ENCODE measurements around the gene ZC3H12C. TPM values are rescaled to one million over a fixed set of nuclear protein-coding genes. Genes with fewer than 3 reads are reported as not detected.

ZC3H12C gene
- total and polyA plus RNA-seq, 9 donors, result 2.5 to 21.0 (median 16.2) TPM

GRCh38 chr11:110077346-110077745 is 15.8 kb upstream of the ZC3H12C start:
- Histone ChIP-seq H3K9me3 (no peaks in the 10 kb centered on the region), H3K4me3 (no peak overlapping the region), H3K27ac (no peak overlapping the region), H3K36me3 (no peaks in the 10 kb centered on the region), H3K4me1 (ENCODE audit: insufficient read depth) (peaks cover 5% of the 10 kb centered on the region), H3K27me3 (no peaks in the 10 kb centered on the region)
- WGBS, 3 donors, result 76 to 86% (median 83%) methylated on average over 1 of the region's 1 CpG
- no peak for DNase-seq
- intact Hi-C loops (cut with DNase I), result no loop called here
- TF ChIP-seq EP300 (IDR thresholded peaks at IDR 0.05), result no peak
- TF ChIP-seq CTCF (IDR thresholded peaks at IDR 0.05), result no peak
- TF ChIP-seq POLR2A (IDR thresholded peaks at IDR 0.05), result no peak

GRCh38 chr11:110077831-110078325 is 15.3 kb upstream of the ZC3H12C start:
- 53 to 61% (median 54%) methylated on average over 6 of the region's 6 CpGs for WGBS, 3 donors
- no peaks in the 10 kb centered on the region for H3K9me3 ChIP-seq

GRCh38 chr11:110078923-110079544 is 14.2 kb upstream of the ZC3H12C start:
- no peak for DNase-seq
- Histone ChIP-seq H3K4me3 (no peak overlapping the region), H3K36me3 (no peaks in the 10 kb centered on the region), H3K4me1 (ENCODE audit: insufficient read depth) (peaks cover 5% of the 10 kb centered on the region), H3K27ac (no peak overlapping the region), H3K27me3 (no peaks in the 10 kb centered on the region), H3K9me3 (no peaks in the 10 kb centered on the region)
- WGBS, 3 donors, result 96 to 99% (median 97%) methylated on average over 1 of the region's 1 CpG
- TF ChIP-seq CTCF (IDR thresholded peaks at IDR 0.05) (no peak), POLR2A (IDR thresholded peaks at IDR 0.05) (no peak), EP300 (IDR thresholded peaks at IDR 0.05) (no peak)
- intact Hi-C loops (cut with DNase I), result no loop called here

More at GRCh38 chr11:110077831-110078325, 15.3 kb upstream of the ZC3H12C start:
- DNase-seq, result no peak
- peaks cover 5% of the 10 kb centered on the region for H3K4me1 ChIP-seq (ENCODE audit: insufficient read depth)
- no peaks in the 10 kb centered on the region for H3K27me3 ChIP-seq
- no peak for TF ChIP-seq CTCF (IDR thresholded peaks at IDR 0.05)
- TF ChIP-seq POLR2A (IDR thresholded peaks at IDR 0.05), result no peak
- no peak for TF ChIP-seq EP300 (IDR thresholded peaks at IDR 0.05)
- H3K27ac ChIP-seq, result no peak overlapping the region
- H3K36me3 ChIP-seq, result no peaks in the 10 kb centered on the region
- H3K4me3 ChIP-seq, result no peak overlapping the region
- intact Hi-C loops (cut with DNase I), result no loop called here

- 87 to 89% (median 88%) methylated on average over 4 of the region's 4 CpGs for WGBS, 3 donors
- Histone ChIP-seq H3K9me3 (no peaks in the 10 kb centered on the region), H3K36me3 (no peaks in the 10 kb centered on the region), H3K27ac (no peak overlapping the region), H3K27me3 (no peaks in the 10 kb centered on the region), H3K4me1 (ENCODE audit: insufficient read depth) (peaks cover 5% of the 10 kb centered on the region), H3K4me3 (no peak overlapping the region)
- DNase-seq, result no peak
- intact Hi-C loops (cut with DNase I), result no loop called here
- no peak for TF ChIP-seq POLR2A (IDR thresholded peaks at IDR 0.05)
- no peak for TF ChIP-seq CTCF (IDR thresholded peaks at IDR 0.05)
- no peak for TF ChIP-seq EP300 (IDR thresholded peaks at IDR 0.05)
These were observed 13.5 kb upstream of the ZC3H12C start for GRCh38 chr11:110079726-110080125.

Data from ovary (tissue), 9 donors.